Ishikawa (cell line): ENCODE data around the gene RIGI.

Source experiments
- CREB1 ChIP-seq: IDR thresholded peaks from 2 replicates; pipeline ENCODE4 v1.6.1; 2012; ENCODE audit warnings: low read depth
- EGR1 ChIP-seq: IDR thresholded peaks from 2 replicates; pipeline ENCODE4 v1.6.1; 2012
- EP300 ChIP-seq: IDR thresholded peaks from 2 replicates; pipeline ENCODE4 v1.6.1; 2012; ENCODE audit warnings: borderline replicate concordance
- FOXM1 ChIP-seq: IDR thresholded peaks from 2 replicates; pipeline ENCODE4 v1.6.1; 2012; ENCODE audit warnings: low read depth, borderline replicate concordance
- NFIC ChIP-seq: IDR thresholded peaks from 2 replicates; pipeline ENCODE4 v1.6.1; 2012
- TAF1 ChIP-seq: IDR thresholded peaks from 2 replicates; pipeline ENCODE4 v1.6.1; 2012; ENCODE audit warnings: low read depth, mild to moderate bottlenecking
- TCF12 ChIP-seq: IDR thresholded peaks from 2 replicates; pipeline ENCODE4 v1.6.1; 2012; ENCODE audit warnings: low read depth
- TEAD4 ChIP-seq: IDR thresholded peaks from 2 replicates; pipeline ENCODE4 v1.6.1; 2012
- YY1 ChIP-seq: IDR thresholded peaks from 2 replicates; pipeline ENCODE4 v1.6.1; 2012; ENCODE audit warnings: low read depth
- TF ChIP-seq, protein P1 (sequence below): IDR thresholded peaks from 2 replicates; pipeline ENCODE4 v1.6.1; 2012
- TF ChIP-seq, protein P2 (sequence below): IDR thresholded peaks from 2 replicates; pipeline ENCODE4 v1.6.1; 2012; ENCODE audit warnings: low read depth, mild to moderate bottlenecking

DNA sequence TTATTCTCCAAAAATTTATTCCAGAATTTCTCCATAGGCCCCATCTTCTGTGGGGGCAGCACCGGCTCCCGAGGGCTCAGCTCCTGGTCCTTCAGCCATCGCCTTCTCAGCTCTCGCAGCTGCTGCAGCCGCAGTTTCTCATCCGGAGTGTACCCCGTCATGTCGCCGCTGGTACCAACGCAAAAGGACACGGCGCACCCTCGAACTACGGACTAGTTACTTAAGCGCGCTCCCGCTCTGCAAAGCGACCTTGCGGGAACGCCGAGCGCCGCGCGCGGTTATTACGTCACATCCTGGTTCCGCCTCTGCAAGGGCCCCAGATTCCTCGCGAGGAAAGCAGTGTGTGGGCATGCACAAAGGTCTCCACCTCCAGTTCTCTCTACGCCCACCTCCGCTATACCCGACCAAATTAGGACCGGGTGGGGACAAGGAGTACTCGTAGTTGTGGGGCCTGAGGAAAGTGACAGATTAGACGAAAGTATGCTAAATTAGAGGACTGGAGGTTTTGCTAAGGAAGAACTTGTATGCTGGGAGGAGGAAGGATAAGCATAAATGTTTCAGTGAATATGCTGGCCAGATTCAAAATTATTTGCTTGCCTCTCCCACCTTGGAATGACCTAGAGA lies 47.0 kb upstream of the RIGI start, which contains the start of gene NDUFB6:
- TF ChIP-seq TCF12 (no peak), FOXM1 (no peak), EGR1 (peak; percentile 64), EP300 (peak; percentile 29; the same call in 1 of the 2 replicates), TAF1 (peak; percentile 81), NFIC (no peak), YY1 (no peak), TEAD4 (peak; percentile 45), CREB1 (peak; percentile 91)
- TF ChIP-seq, protein P1, sequence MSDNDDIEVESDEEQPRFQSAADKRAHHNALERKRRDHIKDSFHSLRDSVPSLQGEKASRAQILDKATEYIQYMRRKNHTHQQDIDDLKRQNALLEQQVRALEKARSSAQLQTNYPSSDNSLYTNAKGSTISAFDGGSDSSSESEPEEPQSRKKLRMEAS = peak; percentile 89
- TF ChIP-seq, protein P2, sequence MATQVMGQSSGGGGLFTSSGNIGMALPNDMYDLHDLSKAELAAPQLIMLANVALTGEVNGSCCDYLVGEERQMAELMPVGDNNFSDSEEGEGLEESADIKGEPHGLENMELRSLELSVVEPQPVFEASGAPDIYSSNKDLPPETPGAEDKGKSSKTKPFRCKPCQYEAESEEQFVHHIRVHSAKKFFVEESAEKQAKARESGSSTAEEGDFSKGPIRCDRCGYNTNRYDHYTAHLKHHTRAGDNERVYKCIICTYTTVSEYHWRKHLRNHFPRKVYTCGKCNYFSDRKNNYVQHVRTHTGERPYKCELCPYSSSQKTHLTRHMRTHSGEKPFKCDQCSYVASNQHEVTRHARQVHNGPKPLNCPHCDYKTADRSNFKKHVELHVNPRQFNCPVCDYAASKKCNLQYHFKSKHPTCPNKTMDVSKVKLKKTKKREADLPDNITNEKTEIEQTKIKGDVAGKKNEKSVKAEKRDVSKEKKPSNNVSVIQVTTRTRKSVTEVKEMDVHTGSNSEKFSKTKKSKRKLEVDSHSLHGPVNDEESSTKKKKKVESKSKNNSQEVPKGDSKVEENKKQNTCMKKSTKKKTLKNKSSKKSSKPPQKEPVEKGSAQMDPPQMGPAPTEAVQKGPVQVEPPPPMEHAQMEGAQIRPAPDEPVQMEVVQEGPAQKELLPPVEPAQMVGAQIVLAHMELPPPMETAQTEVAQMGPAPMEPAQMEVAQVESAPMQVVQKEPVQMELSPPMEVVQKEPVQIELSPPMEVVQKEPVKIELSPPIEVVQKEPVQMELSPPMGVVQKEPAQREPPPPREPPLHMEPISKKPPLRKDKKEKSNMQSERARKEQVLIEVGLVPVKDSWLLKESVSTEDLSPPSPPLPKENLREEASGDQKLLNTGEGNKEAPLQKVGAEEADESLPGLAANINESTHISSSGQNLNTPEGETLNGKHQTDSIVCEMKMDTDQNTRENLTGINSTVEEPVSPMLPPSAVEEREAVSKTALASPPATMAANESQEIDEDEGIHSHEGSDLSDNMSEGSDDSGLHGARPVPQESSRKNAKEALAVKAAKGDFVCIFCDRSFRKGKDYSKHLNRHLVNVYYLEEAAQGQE = no peak
